Tongue (tissue), 2 donors: ENCODE results near the gene ABCA2. TPM values are rescaled to one million over a fixed set of nuclear protein-coding genes. Genes with fewer than 3 reads are reported as not detected.

ENCODE experiments used
- DNase-seq: peaks from one replicate; pipeline ENCODE4 v3.0.0-alpha.2; 2015
- total RNA-seq: library from RNA; depleted of rRNA; stranded (reverse); fragments of >200 nt; gene quantifications from one replicate; pipeline ENCODE4 v1.2.3, GENCODE V29; 2014

The ABCA2 gene
- total RNA-seq, 1 donor from 2014 or later = 16.6 TPM

DNA sequence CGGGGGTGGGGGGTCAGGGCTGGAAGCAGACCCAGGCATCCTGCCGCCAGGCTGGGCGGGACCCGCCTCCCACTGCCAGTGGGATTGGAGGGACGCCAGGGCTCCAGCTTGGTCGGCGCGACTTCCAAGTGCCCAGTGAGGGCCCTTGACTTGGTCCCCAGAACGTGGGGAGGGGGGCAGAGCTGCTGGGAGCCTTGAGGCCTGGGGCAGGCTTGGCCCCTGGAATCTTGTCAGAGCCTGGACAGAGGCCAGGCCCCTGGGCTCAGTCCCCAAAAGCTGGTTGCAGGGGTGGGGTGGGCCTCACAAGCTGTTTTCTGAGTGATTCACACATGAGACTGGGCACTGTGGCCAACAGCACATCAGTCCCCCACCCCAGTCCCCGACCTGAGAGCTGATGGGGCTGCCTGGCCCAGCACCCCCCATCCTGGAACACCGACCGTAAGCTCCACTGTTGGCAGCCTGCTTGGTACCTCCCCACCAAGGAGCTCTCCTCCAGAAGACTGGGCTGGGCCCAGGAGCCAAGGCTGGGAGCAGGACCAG, 32.2 kb downstream of the ABCA2 start:
- DNase-seq = peak; percentile 45

DNA sequence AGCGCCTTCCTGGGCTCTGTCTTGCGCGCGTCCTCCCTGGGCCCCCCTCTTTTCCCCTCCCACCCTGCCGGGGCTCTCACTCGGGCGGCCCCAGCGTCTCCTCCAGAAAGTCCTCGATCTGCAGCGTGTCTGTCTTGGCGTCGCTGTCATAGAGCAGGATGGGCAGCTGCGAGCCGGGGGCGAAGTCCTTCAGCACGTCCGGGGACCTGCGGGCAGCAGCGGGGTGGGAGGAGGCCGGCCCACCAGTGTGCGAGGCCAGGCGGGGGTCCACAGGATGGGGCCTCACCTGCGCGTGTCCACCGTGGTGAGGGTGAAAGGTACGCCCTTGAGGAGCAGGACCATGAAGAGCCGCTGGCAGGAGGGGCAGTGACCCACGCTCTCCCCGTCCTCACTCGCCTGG, 32.7 kb downstream of the ABCA2 start:
- peak; percentile 39 for DNase-seq

DNA sequence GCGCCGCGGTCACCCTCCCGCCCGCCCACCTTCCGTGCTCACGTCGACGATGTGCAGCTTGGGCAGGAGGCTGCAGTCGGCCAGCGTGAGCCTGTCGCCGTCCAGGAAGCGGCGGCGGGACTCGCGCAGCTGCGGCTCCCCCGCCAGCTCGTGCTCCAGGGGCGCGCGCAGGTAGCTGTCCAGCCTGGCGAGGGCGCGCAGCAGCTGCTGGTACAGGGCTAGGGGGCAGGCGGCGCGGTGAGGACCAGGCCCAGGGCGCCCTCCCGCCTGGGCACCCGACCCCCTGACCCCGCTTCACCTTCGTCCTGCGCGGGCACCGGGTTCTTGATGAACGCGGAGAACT, 33.2 kb downstream of the ABCA2 start:
- peak; percentile 28 for DNase-seq

DNA sequence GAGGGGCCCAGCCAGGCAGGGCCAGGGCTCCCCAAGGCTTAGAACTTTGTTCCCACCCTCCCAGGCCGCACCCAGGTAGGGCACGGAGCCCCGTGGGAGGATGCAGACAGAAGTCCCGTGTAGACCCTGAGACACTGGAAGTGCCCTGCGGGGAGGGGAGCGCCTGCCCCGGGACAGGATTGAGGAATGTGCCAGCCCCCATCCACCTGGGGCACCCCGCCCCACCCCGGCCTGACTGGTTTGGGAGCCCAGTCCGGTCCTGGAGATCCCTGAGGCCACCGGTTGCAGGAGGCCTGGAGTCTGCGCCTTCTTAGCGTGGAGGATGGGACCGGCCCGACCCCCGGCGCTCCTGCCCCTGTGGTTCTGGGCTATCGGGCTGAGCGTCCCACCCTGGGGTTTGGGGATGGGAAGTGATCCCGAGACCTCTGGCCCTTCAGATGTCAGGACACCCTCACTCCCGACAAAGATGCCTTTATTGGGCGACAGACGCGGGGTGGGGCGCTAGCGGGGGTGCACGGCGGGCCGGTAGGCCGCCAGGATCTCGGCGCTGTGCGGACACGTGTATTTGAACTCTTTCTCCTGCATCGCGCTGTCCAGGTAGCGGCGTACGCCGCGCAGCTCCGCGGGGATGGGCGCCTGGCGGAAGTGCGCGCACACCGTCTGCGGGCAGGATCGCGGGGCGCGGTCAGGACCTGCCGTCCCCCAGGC, 33.7 kb downstream of the ABCA2 start:
- DNase-seq = no peak

DNA sequence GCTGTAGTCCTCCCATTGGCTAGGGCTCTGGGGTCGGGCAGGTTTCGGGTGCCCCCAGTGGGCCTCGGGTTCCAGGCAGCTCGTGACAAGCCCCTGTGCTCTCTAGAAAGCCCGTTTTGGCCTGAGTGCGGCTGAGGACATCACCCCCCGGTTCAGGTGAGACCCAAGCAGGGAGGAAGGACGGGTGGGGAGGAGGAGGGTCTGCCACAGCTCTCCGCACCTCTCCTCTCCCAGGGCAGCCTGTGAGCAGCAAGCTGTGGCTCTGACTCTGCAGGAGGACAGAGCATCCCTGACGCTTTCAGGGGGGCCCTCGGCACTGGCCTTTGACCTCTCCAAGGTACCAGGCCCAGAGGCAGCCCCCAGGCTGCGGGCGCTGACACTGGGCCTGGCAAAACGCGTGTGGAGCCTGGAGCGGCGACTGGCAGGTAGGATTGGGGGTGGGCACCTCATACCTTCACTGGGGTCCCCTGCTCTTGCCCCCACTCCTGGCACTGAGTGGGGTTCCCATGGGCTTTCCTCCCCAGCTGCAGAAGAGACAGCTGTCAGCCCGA, 35.1 kb downstream of the ABCA2 start:
- no peak for DNase-seq

DNA sequence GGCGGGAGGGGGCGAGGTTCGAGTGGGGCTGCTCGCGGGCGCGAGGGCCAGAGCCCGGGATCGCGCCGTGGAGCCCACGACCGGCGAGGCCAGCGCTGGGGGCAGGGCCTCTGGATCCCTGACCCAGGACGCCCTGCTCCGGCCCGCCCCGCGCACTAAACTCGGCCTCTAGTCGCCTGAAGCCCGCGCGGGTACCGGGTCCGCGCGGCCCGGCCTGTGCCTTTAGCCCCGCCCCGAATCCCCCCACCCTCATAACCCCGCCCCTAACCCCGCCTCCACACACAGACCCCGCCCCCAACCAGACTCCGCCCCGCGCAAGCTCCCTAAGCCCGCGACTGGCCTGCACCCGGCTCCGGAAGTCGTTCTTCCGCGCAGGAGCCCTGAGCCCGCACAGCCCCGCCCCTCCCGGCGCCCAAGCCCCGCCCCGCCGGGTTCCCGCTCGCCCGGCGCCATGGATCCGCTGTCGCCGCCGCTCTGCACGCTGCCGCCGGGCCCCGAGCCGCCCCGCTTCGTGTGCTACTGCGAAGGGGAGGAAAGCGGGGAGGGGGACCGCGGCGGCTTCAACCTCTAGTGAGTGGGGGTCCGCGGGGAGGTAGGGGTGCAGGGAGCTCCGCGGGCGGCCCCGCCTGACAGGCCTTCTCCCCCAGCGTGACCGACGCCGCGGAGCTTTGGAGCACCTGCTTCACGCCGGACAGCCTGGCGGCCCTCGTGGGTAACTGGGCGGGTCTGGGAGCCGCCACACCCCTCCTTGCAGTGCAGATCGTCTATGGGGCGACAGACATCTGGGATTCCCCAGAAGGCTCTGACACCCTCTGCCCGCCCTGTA, 35.8 kb downstream of the ABCA2 start, which contains the start of gene PAXX:
Gene PAXX, plus strand, starts transcription at position 430 of the 826 bp plus-strand sequence. Its CDS starts 22 bp downstream, at position 452.
- peak; percentile 95 for DNase-seq

DNA sequence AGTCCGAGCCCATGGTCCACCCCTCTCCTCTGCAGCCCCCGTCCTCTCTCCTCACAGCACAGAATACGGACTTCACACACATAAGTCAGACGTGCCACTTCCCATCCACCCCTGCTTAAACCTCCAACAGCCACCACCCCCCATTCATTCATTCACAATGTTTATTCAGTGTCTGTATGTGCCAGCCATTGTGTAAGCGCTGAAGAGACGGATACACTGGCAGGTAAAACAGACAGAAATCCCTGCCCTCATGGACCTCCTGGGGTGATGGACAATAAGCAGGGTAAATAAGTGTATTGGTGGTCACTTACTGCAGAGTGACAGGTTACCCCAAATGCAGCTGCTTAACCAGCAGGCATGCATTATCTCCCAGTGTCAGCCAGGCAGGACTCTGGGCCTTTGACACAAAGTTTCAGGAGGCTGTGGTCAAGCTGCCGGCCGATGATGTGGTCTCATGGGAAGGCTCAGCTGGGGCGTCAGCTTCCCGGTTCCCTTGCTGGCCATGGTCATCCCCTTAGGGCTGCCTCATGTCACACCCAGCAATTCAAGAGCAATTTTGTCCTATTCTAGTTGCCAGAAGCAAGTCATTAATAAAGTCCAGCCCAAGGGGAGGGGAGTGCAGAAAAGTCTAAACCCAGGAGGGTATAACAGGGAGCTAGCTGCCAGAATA, 37.7 kb downstream of the ABCA2 start:
- DNase-seq = no peak

DNA sequence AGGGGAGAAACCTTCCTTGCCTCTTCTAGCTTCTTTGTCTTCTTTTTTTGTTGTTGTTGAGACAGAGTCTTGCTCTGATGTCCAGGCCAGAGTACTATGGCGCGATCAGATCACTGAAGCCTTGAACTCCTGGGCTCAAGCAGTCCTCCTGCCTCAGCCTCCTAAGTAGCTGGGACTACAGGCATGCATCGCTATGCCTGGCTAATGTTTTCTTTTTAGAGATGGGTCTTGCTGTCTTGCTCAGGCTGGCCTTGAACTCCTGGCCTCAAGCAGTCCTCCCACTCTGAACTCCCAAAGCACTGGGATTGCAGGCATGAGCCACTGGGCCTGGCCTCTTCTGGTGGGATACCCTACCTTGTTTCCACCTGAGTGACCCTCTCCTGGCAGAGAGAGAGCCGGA, 39.2 kb downstream of the ABCA2 start:
- no peak for DNase-seq

DNA sequence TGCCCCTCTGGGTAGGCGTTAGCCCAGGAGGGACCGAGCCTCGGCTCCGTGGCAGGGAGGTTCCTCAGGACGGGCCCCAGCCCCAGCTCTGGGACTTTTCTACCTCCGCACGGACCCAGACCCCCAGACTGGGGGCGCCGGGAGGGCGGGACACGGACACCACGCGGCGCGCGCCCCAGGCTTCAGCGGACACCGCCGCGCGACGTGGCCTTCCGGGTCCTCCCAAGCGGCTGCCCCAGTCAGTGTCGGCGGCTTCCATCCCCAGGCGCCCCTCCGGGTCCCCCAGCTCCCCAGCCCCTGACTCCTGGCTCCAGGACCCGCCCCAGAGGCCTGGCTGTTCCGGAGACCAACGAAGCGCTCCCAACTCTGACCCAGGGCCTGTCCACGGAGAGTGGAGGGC, 42.2 kb downstream of the ABCA2 start:
- no peak for DNase-seq

DNA sequence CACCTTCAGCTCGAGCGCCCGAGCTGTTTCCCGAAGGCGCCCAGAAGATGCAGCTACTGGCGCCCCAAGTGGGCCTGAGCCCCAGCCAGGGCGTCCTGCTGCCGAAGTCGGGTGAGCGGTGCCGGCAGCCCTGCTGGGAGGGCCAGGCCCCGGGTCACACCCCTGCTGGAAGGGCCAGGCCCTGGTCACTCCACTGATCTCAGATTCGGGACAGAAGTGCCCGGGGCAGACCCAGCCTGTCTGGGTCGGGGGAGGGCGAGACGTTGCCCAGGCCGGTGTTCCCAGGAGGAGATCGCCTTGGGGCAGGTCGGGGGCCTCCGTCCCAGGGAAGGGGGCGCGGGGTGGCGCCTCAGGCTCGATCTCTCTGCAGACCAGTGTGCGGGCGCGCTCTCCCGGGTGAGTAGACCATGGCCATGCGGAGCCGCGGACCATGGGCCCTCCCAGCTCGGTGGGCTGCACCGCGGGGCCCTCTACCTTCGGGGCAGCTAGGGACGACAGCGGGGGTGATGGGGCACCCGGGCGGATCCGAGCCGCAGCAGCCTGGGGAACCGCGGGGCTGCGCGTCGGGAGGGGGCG, 42.9 kb downstream of the ABCA2 start:
- DNase-seq = no peak

DNA sequence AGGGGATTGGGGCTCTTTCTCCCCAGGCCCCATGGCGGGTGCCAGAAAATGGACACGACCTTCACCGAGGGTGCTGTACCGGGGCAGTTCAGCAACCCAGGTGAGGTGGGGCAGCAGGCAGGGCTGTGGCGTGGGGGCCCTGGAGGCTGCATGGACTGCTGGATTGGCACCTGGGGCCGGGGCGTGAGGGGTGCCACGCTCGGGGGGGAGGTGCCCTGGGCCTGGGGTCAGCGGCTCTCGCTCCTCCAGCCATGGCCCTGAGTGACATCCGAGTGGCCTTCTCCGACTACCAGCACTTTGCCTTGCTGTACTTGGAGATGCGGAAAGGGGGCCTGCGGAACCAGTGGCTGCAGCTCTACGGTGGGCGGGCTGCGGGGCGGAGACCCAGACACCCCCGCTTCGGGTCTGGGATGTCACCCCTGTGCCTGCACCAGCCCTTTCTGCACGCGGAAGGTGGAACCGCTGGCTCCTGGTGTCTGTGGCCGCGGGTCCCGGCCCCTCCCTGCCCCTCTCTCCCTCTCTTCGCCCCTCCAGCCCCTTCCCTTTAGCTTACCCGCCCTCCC, 43.5 kb downstream of the ABCA2 start:
- no peak for DNase-seq

DNA sequence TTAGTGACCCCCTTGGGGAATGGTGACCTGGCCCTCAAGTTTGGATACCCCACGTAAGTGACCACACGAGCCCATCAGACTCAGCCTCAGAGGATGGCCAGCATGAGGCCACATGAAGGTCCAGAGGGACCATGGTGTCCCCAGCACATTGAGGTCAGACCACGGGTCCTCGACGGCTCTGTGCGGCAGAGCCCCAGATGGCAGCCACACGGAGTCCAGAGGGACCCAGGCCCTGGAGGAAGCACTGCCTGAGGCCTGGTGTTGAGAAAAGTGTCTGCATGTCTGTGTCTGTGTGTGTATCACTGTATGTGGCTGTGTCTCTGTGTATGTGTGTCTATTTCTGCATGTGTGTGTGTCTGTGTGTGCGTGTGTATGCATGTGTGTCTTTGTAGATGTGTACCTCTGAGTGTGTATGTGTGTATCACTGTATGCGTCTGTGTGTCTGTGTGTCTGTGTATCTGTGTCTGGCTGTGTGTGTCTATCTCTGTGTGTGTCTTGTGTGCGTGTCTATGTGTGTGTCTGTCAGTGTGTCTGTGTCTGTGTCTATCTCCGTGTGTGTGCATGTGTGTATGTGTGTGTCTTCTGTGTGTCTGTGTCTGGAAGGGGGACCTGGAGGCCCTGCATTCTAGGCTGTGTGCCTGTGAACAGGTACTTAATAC, 44.3 kb downstream of the ABCA2 start:
- no peak for DNase-seq

DNA sequence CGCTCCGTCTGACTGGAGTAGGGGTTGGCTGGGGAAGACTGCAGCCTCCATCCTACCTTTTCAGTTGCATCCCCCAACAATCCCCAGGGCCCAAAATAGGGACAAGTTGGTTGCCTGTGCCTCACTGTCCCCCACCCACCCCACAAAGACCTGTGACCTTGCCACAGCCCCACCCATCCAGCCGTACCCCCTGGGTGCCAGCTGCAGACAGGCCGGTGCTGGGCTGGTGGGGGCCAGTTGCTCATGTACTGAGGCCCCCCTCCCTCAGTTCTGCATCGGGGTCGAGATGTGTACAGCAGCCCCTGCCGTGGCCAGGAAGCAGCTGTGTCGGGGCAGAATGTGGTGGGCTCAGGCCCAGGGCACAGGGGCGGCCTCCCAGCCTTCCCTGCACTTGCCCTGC, 44.9 kb downstream of the ABCA2 start:
- DNase-seq = no peak

DNA sequence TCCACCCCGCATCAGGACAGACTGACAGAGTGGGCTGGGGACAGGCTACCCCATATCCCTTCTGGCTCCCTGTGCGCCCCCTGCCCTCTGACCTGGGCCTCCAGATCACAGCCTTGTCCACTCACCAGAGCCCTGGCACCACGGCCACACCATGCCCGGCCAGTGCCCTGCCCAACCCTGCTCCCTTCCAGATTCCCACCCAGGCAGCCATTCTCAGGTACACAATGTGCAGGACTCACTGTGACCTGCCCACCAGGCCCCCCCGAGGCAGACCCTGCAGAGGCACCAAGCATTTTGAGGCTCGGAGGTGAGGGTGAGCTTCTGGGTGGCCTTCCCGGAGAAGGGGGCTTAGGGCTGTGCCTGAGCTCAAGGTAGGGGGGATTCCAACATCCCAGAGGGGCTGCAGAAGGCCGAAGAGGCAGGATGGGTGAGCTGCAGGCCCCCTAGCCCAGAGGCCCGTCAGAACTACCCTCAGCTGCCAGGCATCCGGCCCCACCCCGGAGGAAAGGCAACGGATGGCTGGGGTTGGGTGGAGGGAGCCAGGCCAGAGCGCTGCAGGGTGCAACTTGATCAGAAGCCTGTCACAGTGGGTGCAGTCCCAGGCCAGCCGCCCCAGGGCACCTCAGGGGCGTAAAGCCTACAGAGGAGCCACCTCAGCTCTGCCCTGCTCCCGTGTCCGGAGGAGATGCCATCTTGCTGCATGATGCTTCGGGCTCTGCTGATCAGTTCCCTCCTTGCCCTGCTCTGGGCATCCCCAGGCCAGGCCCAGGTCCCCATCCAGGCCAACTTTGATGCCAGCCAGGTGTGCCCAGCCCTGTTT, 45.6 kb downstream of the ABCA2 start, which contains the start of gene LCNL1:
Gene LCNL1, plus strand, starts transcription at position 762 of the 820 bp plus-strand sequence. CDS start 594 bp downstream, outside the sequence.
- DNase-seq = no peak

DNA sequence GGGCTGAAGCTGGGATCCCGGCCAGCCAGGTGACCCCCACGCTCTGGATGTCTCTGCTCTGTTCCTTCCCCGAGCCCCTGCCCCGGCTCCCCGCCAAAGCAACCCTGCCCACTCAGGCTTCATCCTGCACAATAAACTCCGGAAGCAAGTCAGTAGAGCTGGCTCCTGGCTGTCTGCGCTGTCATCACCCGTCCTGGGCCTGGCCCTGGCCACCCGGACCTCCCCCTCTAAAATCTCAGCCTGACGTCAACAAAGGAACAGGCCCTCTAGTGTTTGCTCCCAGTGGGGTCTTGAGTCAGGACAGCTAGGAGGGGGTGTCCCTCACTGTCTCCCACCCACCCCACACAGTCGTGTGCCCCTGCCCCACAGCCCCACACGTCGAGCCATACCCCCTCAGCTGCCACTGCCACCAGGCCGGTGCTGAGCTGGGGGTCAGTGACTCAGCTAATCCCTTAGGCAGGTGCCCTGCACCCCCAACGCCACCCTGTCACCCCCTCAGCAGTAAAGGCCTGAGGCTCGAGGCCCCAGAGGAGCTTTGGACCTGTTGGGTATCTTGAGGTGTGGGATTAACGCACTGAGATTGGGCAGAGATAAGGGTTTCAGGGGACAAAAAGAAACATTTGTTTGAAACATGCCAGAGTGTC, 46.3 kb downstream of the ABCA2 start:
- no peak for DNase-seq

DNA sequence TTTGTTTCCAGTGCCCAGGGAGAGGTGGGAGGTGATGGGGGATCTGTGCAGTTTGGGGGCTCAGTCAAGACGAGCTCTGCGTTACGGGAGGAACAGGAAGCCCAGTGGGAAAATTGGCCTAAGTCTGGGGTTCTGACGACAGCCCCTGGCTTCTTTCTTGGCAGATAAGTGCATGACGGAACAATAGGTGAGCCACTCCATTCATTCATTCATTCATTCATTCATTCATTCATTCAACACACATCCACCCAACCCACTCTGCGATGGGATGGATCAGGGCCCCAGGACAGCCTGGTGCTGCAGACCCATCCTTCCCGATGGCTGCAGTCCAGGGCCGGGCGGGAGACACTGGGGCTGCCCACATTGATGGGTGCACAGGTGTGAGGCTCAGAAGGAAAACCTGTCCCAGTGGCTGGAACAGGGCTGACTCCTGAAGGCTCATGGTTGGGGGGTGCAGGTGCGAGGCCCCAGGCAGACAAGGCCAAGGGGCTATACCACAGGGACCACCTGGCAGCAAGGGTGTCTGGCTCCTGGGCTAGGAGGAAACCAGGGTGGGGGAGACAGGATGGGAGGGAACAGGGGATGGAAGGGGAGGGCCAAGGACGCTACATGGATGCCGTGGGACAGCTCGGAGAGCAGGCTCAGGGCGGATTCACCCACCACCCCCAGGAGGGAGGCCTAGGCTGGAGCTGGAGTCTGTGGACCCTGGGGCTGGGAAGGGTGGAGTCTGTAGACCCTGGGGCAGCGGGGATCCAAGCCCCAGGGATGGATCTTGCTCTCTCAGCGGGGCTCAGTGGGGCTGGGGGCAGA, 47.2 kb downstream of the ABCA2 start:
- DNase-seq = no peak

DNA sequence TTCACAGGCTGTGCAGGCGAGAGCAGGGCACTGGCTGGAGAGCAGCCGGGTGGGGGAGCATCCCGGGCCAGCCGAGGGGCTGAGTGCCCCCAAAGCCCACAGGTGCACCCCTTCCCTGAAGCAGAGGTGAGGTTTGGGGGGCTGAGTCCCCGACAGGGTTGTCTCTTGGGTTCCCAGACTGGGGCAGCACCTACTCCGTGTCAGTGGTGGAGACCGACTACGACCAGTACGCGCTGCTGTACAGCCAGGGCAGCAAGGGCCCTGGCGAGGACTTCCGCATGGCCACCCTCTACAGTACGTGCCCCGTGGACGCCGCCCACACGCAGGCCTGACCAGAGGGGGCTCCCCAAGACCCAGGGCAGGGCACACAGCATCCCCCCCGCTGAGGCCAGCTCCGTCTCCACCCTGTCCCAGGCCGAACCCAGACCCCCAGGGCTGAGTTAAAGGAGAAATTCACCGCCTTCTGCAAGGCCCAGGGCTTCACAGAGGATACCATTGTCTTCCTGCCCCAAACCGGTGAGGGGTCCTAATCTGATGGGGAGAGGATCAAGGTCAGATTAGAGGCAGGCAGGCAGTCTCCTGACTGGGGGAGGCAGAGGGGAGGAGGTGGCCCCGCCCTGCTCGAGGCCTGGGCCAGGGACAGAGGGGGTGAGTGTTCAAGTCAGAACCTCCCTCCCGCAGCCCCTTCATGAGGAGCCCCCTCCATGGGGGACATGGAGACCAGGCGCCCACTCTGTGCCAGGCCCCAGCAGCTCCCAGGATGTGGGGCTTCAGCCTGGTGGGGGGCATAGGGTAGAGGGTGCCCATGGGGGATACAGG, 48.1 kb downstream of the ABCA2 start:
- DNase-seq = no peak
